HG03460 (cell line): ENCODE results near the gene KRT37.

ENCODE experiments used
- ATAC-seq: cut with Tn5 transposase; IDR thresholded peaks from one replicate; pipeline ENCODE4 v1.9.1; 2021; ENCODE audit not compliant: unreplicated experiment

KRT37 gene

DNA sequence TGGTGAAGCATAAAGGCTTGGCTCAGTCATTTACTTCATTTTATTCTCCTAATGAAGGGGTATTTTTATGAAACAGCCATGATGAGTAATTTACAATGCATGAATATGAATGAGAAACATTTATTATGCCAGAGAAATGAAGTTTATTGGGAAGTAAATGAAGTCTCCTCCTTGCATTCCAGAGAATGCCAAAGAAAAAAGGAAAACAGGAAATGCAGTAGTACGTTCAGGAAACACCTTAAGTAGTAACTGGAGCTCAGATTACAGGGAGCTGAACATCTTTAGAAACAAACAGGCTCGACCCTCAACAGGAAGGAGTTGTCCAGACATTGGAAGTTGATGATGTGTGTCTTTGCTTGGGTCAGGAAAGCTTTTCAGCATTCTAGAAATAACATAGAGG, 46.8 kb downstream of the KRT37 start:
- ATAC-seq, result no peak
